Measurements from ENCODE around the gene LRRC37A2. TPM values are rescaled to one million over a fixed set of nuclear protein-coding genes. Genes with fewer than 3 reads are reported as not detected.
"Not testable (repeated sequence)": the region's sequence is repeated elsewhere in the genome, so short reads cannot be mapped to it uniquely, and the experiment has no call there.

Gene LRRC37A2
- total RNA-seq, 1 experiment from 2014 or later: 3.7 TPM

DNA sequence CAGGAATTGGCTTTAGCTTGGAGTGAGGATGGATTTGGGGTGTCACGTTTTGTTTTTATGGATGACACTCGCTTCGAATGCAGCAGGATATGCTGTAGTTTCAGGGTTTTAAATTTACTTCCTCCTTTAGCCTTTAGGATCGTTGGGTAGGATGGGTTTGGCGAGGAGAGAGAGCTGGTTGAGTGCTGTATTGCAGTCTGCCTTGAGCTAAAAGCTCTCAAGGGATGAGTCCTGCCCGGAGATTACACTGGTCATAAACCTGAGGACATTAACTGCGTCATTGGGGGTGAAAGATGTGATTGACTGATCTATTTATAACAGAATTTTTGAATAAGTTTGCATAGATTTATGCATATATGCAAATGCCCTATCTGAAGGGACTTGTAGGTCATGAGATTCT, 79.1 kb downstream of the LRRC37A2 start:
- DNase-seq (ENCODE audit: low spot score): not testable (repeated sequence)

DNA sequence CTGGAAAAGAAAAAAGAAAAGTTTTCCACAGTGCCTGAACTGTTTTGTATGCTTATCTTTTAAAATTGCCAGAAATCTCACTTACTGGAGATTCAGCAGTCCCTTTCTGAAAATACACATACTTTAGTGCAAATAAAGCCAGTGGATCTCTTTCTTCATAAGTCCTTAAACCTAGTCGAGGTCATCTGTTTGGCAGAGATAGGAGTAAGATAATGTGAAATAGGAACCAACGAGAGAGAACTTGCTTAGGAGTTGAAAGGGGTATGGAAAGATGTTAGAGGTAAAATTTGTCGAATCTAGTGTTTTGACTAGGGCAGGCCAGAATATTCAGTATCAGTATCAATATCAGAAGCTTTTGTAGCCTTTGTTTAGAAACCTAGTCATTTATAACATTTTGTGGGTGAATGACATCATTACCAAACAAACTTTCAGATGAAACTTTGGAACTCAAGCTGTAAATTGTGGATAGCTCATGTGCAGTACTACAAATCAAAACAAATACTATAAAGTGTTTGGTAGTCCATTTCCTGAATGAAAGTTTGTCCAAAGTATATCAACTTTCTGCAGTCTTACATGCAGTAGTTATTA, 86.2 kb downstream of the LRRC37A2 start:
- not testable (repeated sequence) for DNase-seq (ENCODE audit: low spot score)

DNA sequence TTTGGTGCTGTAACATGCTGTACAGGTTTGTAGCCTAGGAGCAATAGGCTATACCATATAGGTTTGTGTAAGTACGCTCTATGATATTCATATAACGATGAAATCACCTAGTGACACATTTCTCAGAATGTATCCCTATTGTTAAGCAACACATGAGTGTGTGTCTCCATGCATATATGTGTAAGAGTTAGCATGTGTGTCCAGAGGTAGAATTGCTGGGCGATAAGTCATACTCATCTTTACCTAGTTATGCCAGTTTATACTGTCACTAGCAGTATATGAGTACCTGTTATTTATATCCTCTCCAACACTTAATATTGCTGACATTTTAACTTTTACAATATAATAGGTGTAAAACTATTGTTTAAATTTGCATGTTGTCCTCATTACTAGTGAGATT, 88.5 kb downstream of the LRRC37A2 start:
- DNase-seq (ENCODE audit: low spot score): not testable (repeated sequence)

DNA sequence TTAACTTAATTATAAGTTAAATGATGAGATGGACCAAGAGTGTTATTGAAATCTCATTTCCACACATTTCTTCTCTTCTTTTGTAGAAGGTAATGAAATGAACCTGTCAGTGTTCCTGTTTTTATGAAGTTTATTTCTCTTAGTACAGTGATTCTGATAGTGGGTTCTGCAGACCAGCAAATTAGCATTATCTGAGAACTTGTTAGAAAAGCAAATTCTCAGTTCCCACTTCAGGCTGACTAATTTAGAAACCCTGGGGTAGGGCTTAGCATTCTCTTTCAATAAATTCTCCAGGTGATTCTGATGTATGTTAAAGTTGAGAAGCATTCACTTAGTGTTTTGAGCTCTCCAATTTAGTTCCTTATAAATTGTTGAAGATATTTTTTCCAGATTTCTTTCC, 90.9 kb downstream of the LRRC37A2 start:
- not testable (repeated sequence) for DNase-seq (ENCODE audit: low spot score)

Small RNA genes lying within 50 kb of the gene (small RNA-seq; reads per million reads assigned to genes)
- gene RN7SL199P: not detected

Other genes starting within 250 kb of the LRRC37A2 start
- gene LRRC37A, start 217.3 kb upstream of the LRRC37A2 start, total RNA-seq (2014; rRNA removed; shearing (Covaris generic)): 2.7 and 3.1 TPM in 2 replicates
- gene ARL17B, start 150.7 kb upstream of the LRRC37A2 start, total RNA-seq (2014; rRNA removed; shearing (Covaris generic)): 4.6 and 9.9 TPM in 2 replicates
- 15.5 and 17.3 TPM in 2 replicates for gene ARL17A, start 67.2 kb downstream of the LRRC37A2 start, total RNA-seq (2014; rRNA removed; shearing (Covaris generic))
- 14.7 and 15.5 TPM in 2 replicates for gene NSF, start 78.2 kb downstream of the LRRC37A2 start, total RNA-seq (2014; rRNA removed; shearing (Covaris generic))